WTC11 (cell line): ENCODE measurements around the gene PHLDA2. TPM values are rescaled to one million over a fixed set of nuclear protein-coding genes. Genes with fewer than 3 reads are reported as not detected.

Experiments
- ATAC-seq: fragments of 200-7000 bp; cut with Tn5 transposase; 2 replicates; pipeline ENCODE4 v1.10.0; 2021; ENCODE audit warnings: mild to moderate bottlenecking, moderate library complexity
- CTCF ChIA-PET: fragments of 300-600 bp; sonication (Branson Sonifier 250); formaldehyde crosslinking; loops from one replicate; lab custom pipeline; 2021; ENCODE audit warnings: antibody characterized with exemption; lab: Charles Lee
- POLR2A ChIA-PET: fragments of 350-600 bp; sonication (Branson Sonifier 250); formaldehyde crosslinking; loops from one replicate; lab custom pipeline; 2021; ENCODE audit warnings: antibody characterized with exemption; lab: Charles Lee
- DNase-seq: peaks from one replicate; pipeline ENCODE4 v3.0.0; 2021; ENCODE audit warnings: low spot score
- H3K27ac Mint-ChIP-seq: 2 replicates; pipeline ENCODE4 v1.8.0; 2021; ENCODE audit warnings: mixed read lengths
- H3K27me3 Mint-ChIP-seq: 2 replicates; pipeline ENCODE4 v1.8.0; 2021; ENCODE audit warnings: low read depth, mild to moderate bottlenecking, moderate library complexity, mixed read lengths
- H3K36me3 Mint-ChIP-seq: 2 replicates; pipeline ENCODE4 v1.8.0; 2021; ENCODE audit warnings: mixed read lengths
- H3K4me1 Mint-ChIP-seq: 2 replicates; pipeline ENCODE4 v1.8.0; 2022; ENCODE audit warnings: mixed read lengths
- H3K4me3 Mint-ChIP-seq: 2 replicates; pipeline ENCODE4 v1.8.0; 2021; ENCODE audit warnings: mild to moderate bottlenecking, moderate library complexity, mixed read lengths
- H3K9me3 Mint-ChIP-seq: 2 replicates; pipeline ENCODE4 v1.8.0; 2021; ENCODE audit warnings: mixed read lengths
- CBFB ChIP-seq: sonication (generic); formaldehyde crosslinking; IDR thresholded peaks from 2 replicates; pipeline ENCODE4 v1.8.1; 2022; ENCODE audit warnings: mild to moderate bottlenecking, low read depth, missing genetic modification reagents
- HMGA2 ChIP-seq: fragments of 250-450 bp; sonication (Bioruptor Pico); IDR thresholded peaks from 2 replicates; pipeline ENCODE4 v1.4.0; 2021; ENCODE audit warnings: mild to moderate bottlenecking, moderate library complexity
- KAT7 ChIP-seq: sonication (generic); formaldehyde crosslinking; IDR thresholded peaks from 2 replicates; pipeline ENCODE4 v1.8.1; 2023; ENCODE audit warnings: missing genetic modification reagents, mild to moderate bottlenecking, borderline replicate concordance
- NFYB ChIP-seq: sonication (generic); formaldehyde crosslinking; conservative IDR thresholded peaks from 2 replicates; pipeline ENCODE4 v1.8.0; 2022; ENCODE audit warnings: low read depth, missing genetic modification reagents
- NR2C2 ChIP-seq: sonication (generic); formaldehyde crosslinking; IDR thresholded peaks from 2 replicates; pipeline ENCODE4 v1.8.0; 2022; ENCODE audit warnings: mild to moderate bottlenecking, missing genetic modification reagents
- PRRX2 ChIP-seq: fragments of 250-450 bp; sonication (Bioruptor Pico); IDR thresholded peaks from 2 replicates; pipeline ENCODE4 v1.8.0; 2021; ENCODE audit warnings: mild to moderate bottlenecking
- RORB ChIP-seq: fragments of 250-450 bp; sonication (Bioruptor Pico); IDR thresholded peaks from 2 replicates; pipeline ENCODE4 v1.9.0; 2021; ENCODE audit warnings: mild to moderate bottlenecking
- SMAD4 ChIP-seq: sonication (generic); formaldehyde crosslinking; IDR thresholded peaks from 2 replicates; pipeline ENCODE4 v1.8.0; 2022; ENCODE audit warnings: mild to moderate bottlenecking, missing genetic modification reagents
- ZNF317 ChIP-seq: sonication (generic); formaldehyde crosslinking; IDR thresholded peaks from 2 replicates; pipeline ENCODE4 v1.8.1; 2023; ENCODE audit warnings: low read depth, mild to moderate bottlenecking, moderate library complexity, missing genetic modification reagents, borderline replicate concordance
- ZNF396 ChIP-seq: fragments of 250-450 bp; sonication (Bioruptor Pico); IDR thresholded peaks from 2 replicates; pipeline ENCODE4 v1.8.0; 2021; ENCODE audit warnings: mild to moderate bottlenecking, moderate library complexity, borderline replicate concordance
- ZNF416 ChIP-seq: fragments of 250-450 bp; sonication (Bioruptor Pico); IDR thresholded peaks from 2 replicates; pipeline ENCODE4 v1.9.0; 2021; ENCODE audit warnings: mild to moderate bottlenecking, inconsistent platforms
- ZNF671 ChIP-seq: fragments of 250-450 bp; sonication (Bioruptor Pico); IDR thresholded peaks from 2 replicates; pipeline ENCODE4 v1.8.0; 2021; ENCODE audit warnings: mild to moderate bottlenecking
- total RNA-seq: library from RNA; stranded (reverse); gene quantifications from 3 replicates; pipeline ENCODE4 v1.2.3, GENCODE V29; 2021
- TF ChIP-seq, protein P1 (sequence below): sonication (generic); formaldehyde crosslinking; IDR thresholded peaks from 2 replicates; pipeline ENCODE4 v1.8.1; 2023; ENCODE audit warnings: mild to moderate bottlenecking, missing genetic modification reagents
- TF ChIP-seq, protein P2 (sequence below): fragments of 250-450 bp; sonication (Bioruptor Pico); IDR thresholded peaks from 2 replicates; pipeline ENCODE4 v2.1.2; 2022; ENCODE audit warnings: mild to moderate bottlenecking, moderate library complexity
- TF ChIP-seq, protein P3 (sequence below): sonication (generic); formaldehyde crosslinking; IDR thresholded peaks from 2 replicates; pipeline ENCODE4 v1.8.0; 2023; ENCODE audit warnings: missing genetic modification reagents, mild to moderate bottlenecking, borderline replicate concordance
- TF ChIP-seq, protein P4 (sequence below): fragments of 250-450 bp; sonication (Bioruptor Pico); IDR thresholded peaks from 2 replicates; pipeline ENCODE4 v1.9.0; 2021; ENCODE audit warnings: mild to moderate bottlenecking
- TF ChIP-seq, protein P5 (sequence below): fragments of 250-450 bp; sonication (Bioruptor Pico); IDR thresholded peaks from 2 replicates; pipeline ENCODE4 v1.9.0; 2021; ENCODE audit warnings: mild to moderate bottlenecking

Gene PHLDA2
- total RNA-seq, 1 experiment from 2014 or later: 9.6 TPM

DNA sequence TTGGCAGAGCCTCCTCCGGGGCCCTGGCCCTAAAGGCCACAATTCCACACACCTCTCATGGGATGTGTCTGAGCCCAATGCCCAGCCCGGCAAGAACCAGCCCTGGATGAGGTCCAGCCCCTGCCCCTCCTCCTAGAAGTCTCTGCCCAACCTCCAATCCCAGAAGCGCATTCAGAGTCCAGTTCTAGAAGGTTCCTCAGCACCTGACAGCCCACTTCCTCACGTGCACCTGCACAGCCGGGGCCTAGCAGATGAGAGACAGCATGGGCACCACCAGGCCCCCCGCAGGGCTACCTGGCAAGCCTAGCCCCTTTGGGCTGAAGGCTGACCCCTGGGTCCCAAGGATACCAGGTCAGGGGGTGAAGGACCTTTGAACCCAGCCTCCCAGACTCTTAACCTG is 32.2 kb downstream of the PHLDA2 start:
- Mint-ChIP-seq H3K36me3 (no peaks in the 10 kb centered on the region), H3K27me3 (peaks cover 76% of the 10 kb centered on the region), H3K4me1 (peaks cover 23% of the 10 kb centered on the region), H3K4me3 (no peak overlapping the region), H3K27ac (no peak overlapping the region), H3K9me3 (peaks cover 6% of the 10 kb centered on the region; the same call in 1 of the 2 replicates)
- DNase-seq (no peak), ATAC-seq (no peak)
- ChIA-PET POLR2A (no interaction called here), CTCF (no interaction called here)
- TF ChIP-seq ZNF416 (CRISPR knock-in tag) (no peak), SMAD4 (no peak), RORB (CRISPR knock-in tag) (no peak), NFYB (CRISPR knock-in tag) (no peak), HMGA2 (CRISPR knock-in tag) (no peak), CBFB (CRISPR knock-in tag) (no peak), ZNF396 (CRISPR knock-in tag) (no peak), KAT7 (CRISPR knock-in tag) (no peak), ZNF671 (no peak), ZNF317 (CRISPR knock-in tag) (no peak), PRRX2 (no peak), NR2C2 (CRISPR knock-in tag) (no peak)
- TF ChIP-seq, protein P1, sequence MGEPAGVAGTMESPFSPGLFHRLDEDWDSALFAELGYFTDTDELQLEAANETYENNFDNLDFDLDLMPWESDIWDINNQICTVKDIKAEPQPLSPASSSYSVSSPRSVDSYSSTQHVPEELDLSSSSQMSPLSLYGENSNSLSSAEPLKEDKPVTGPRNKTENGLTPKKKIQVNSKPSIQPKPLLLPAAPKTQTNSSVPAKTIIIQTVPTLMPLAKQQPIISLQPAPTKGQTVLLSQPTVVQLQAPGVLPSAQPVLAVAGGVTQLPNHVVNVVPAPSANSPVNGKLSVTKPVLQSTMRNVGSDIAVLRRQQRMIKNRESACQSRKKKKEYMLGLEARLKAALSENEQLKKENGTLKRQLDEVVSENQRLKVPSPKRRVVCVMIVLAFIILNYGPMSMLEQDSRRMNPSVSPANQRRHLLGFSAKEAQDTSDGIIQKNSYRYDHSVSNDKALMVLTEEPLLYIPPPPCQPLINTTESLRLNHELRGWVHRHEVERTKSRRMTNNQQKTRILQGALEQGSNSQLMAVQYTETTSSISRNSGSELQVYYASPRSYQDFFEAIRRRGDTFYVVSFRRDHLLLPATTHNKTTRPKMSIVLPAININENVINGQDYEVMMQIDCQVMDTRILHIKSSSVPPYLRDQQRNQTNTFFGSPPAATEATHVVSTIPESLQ (CRISPR knock-in tag): no peak
- TF ChIP-seq, protein P2, sequence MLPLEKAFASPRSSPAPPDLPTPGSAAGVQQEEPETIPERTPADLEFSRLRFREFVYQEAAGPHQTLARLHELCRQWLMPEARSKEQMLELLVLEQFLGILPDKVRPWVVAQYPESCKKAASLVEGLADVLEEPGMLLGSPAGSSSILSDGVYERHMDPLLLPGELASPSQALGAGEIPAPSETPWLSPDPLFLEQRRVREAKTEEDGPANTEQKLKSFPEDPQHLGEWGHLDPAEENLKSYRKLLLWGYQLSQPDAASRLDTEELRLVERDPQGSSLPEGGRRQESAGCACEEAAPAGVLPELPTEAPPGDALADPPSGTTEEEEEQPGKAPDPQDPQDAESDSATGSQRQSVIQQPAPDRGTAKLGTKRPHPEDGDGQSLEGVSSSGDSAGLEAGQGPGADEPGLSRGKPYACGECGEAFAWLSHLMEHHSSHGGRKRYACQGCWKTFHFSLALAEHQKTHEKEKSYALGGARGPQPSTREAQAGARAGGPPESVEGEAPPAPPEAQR (CRISPR knock-in tag): no peak
- TF ChIP-seq, protein P3, sequence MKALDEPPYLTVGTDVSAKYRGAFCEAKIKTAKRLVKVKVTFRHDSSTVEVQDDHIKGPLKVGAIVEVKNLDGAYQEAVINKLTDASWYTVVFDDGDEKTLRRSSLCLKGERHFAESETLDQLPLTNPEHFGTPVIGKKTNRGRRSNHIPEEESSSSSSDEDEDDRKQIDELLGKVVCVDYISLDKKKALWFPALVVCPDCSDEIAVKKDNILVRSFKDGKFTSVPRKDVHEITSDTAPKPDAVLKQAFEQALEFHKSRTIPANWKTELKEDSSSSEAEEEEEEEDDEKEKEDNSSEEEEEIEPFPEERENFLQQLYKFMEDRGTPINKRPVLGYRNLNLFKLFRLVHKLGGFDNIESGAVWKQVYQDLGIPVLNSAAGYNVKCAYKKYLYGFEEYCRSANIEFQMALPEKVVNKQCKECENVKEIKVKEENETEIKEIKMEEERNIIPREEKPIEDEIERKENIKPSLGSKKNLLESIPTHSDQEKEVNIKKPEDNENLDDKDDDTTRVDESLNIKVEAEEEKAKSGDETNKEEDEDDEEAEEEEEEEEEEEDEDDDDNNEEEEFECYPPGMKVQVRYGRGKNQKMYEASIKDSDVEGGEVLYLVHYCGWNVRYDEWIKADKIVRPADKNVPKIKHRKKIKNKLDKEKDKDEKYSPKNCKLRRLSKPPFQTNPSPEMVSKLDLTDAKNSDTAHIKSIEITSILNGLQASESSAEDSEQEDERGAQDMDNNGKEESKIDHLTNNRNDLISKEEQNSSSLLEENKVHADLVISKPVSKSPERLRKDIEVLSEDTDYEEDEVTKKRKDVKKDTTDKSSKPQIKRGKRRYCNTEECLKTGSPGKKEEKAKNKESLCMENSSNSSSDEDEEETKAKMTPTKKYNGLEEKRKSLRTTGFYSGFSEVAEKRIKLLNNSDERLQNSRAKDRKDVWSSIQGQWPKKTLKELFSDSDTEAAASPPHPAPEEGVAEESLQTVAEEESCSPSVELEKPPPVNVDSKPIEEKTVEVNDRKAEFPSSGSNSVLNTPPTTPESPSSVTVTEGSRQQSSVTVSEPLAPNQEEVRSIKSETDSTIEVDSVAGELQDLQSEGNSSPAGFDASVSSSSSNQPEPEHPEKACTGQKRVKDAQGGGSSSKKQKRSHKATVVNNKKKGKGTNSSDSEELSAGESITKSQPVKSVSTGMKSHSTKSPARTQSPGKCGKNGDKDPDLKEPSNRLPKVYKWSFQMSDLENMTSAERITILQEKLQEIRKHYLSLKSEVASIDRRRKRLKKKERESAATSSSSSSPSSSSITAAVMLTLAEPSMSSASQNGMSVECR (CRISPR knock-in tag): no peak
- TF ChIP-seq, protein P4, sequence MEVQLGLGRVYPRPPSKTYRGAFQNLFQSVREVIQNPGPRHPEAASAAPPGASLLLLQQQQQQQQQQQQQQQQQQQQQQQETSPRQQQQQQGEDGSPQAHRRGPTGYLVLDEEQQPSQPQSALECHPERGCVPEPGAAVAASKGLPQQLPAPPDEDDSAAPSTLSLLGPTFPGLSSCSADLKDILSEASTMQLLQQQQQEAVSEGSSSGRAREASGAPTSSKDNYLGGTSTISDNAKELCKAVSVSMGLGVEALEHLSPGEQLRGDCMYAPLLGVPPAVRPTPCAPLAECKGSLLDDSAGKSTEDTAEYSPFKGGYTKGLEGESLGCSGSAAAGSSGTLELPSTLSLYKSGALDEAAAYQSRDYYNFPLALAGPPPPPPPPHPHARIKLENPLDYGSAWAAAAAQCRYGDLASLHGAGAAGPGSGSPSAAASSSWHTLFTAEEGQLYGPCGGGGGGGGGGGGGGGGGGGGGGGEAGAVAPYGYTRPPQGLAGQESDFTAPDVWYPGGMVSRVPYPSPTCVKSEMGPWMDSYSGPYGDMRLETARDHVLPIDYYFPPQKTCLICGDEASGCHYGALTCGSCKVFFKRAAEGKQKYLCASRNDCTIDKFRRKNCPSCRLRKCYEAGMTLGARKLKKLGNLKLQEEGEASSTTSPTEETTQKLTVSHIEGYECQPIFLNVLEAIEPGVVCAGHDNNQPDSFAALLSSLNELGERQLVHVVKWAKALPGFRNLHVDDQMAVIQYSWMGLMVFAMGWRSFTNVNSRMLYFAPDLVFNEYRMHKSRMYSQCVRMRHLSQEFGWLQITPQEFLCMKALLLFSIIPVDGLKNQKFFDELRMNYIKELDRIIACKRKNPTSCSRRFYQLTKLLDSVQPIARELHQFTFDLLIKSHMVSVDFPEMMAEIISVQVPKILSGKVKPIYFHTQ: no peak
- TF ChIP-seq, protein P5, sequence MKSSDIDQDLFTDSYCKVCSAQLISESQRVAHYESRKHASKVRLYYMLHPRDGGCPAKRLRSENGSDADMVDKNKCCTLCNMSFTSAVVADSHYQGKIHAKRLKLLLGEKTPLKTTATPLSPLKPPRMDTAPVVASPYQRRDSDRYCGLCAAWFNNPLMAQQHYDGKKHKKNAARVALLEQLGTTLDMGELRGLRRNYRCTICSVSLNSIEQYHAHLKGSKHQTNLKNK: no peak
